GM21390 (cell line): Measurements from ENCODE around the gene NR2F1-AS1.
"Not testable (repeated sequence)": the region's sequence is repeated elsewhere in the genome, so short reads cannot be mapped to it uniquely, and the experiment has no call there.

Experiments used
- ATAC-seq: cut with Tn5 transposase; IDR thresholded peaks from one replicate; pipeline ENCODE4 v1.9.1; 2021; ENCODE audit not compliant: unreplicated experiment

Gene NR2F1-AS1

DNA sequence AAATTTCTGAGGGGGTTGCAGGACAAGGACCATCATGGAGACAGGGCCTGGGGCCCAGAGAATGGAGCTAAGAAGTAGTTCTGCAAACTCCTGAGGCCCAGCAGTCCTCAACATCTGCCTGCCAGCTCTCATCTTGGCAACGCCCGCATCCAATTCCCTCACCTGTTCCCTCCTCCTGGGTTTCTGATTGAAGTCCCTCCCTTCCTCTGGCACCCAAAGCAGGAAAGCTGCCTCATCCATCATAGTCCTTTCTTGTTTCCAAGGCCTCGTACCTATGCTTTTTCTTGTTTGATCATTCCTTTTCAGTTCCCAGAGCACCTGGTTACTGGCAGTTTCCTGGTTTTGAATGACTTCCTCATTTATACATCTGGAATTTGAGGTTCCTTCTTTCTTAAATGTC is 181.3 kb downstream of the NR2F1-AS1 start:
- no peak for ATAC-seq

- ATAC-seq, result no peak
Observed at GRCh38 chr5:93395971-93396379, 185.0 kb downstream of the NR2F1-AS1 start.

DNA sequence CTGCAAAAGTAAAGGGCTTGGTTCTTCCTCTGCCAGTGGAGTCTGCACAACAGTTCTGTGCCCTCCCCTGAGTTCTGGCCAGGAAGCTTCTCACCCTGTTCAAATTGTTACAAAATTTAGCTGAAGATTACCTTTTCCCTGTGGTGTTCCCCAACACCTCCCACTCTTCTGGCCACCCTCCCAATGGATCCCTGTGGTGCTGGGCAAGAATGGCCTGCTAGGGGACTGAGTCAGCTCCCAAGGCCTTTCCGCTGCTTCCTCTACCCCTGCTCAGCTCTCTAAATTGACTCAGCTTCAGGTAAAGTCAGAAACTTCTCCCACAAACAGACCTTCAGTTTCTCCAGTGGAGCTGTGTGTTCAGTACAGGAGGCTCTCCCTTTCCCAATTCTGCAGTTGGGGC is 186.0 kb downstream of the NR2F1-AS1 start:
- ATAC-seq, result no peak

- ATAC-seq, result no peak
Observed at GRCh38 chr5:93394301-93394700, 186.7 kb downstream of the NR2F1-AS1 start.

DNA sequence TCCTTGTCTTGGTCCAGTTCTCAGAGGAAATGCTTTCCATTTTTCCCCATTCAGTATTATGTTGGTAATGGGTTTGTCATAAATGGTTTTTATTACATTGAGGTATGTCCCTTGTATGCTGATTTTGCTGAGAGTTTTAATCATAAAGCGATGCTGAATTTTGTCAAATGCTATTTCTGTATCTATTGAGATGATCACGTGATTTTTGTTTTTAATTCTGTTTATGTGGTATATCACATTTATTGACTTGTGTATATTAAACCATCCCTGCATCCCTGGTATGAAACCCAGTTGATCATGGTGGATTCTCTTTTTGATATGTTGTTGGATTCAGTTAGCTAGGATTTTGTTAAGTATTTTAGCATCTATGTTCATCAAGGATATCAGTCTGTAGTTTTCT is 189.8 kb downstream of the NR2F1-AS1 start:
- not testable (repeated sequence) for ATAC-seq

GRCh38 chr5:93385655-93386054 is 195.4 kb downstream of the NR2F1-AS1 start:
- no peak for ATAC-seq

DNA sequence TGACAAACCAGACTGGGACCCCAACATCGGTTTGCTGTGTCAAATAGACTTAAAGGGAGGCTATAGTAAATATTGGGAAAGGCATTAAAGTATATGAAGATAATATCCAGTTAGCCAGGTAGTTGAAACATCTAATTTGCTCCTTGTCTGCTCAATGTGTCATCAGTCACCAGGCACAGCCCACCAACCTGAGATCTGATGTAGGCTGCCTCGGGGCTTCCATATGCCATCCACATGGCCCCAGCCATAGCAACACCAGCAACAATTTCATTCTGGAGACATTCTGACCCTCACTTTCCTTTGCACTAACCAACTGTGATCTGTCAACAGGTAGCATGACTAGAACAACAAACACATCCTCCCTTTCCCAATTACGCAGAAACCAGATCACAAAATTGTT is 196.0 kb downstream of the NR2F1-AS1 start:
- ATAC-seq, result no peak

DNA sequence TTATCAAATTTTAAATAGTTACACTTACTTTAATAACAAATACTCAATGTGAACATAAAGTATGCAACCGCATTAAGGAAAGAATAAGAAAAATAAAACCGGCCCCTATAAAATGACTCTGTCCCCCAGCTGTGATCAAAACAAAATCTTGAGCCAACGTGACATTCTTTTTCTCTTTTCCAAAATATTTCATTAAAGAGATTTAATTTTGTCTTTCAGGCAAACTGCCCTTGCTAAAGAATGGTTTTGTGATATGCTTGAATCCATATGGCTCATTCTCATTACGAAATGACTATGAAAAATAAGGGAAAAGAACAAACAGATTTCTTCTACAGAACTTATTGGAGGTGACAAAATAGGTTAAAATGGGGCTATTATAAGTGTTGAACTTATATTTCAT is 197.0 kb downstream of the NR2F1-AS1 start:
- ATAC-seq, result no peak

DNA sequence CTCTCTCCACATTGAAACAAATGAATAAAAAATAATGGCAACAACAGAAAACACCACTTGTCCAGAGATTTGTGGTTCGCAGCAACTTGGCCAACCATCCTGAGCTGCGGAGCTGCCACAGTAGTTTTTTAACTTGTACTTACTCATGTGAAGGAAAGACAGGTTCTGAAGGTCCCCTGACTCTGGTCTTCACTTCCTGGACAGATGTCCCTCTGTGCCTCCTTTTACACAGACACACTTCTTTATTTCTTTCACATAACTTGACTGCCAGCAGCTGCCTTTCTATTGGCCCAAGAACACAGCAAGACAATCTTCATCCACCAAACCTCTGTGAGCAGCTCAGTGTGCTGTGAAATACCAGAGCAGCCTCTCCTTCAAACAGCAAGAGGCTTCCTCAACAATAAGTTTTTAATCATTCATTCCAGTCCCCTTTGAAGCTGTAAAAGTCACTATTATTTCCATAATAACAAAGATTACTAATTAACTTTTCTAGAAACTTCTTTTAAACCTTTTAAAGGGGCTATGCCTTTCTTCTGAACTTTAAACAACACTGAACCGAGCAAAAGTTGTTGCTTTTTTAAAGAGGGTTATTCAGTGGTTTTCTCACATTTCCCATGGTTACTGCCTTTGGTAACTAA is 198.7 kb downstream of the NR2F1-AS1 start:
- no peak for ATAC-seq

- no peak for ATAC-seq
Observed at GRCh38 chr5:93381057-93381456, 200.0 kb downstream of the NR2F1-AS1 start.

DNA sequence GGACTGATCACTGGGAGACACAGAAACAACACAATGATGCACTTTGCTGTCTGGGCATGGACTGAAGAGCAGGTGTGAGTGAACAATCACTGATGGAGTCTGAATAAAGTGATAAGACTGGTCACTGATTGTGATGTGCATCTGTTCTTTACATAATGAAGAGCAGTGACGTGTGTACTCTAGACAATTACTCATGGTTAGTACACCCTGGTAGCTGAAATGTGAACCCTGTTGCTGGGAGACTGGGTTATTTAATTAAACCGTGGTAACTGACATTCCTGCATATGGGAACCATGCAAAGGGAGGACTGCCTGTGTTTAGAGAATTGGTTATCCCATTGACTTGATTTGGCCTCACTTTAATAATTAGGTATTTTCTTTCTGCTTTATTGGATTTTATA is 202.9 kb downstream of the NR2F1-AS1 start:
- ATAC-seq, result no peak

- no peak for ATAC-seq
Observed at GRCh38 chr5:93371893-93372292, 209.1 kb downstream of the NR2F1-AS1 start.

DNA sequence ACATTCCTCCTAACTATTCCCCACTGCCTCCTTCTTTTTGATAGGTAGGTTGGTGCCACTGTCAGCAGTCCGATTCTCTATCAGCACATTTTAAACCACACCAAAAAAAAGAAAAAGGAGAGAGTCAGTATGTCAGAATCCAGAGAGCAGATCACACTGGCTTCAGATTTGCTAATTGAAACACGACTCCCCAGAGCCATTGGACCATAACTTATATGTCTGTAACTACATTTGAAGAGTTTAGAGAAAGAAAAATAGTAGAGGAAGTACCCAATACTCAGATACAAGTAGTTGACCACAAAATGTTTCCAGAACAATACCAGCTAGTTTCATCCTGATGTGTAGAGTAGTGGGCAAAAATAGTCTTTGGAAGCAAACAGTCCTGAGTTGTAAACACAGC is 216.6 kb downstream of the NR2F1-AS1 start:
- ATAC-seq, result no peak

GRCh38 chr5:93360436-93361088 is 220.5 kb downstream of the NR2F1-AS1 start:
- no peak for ATAC-seq

DNA sequence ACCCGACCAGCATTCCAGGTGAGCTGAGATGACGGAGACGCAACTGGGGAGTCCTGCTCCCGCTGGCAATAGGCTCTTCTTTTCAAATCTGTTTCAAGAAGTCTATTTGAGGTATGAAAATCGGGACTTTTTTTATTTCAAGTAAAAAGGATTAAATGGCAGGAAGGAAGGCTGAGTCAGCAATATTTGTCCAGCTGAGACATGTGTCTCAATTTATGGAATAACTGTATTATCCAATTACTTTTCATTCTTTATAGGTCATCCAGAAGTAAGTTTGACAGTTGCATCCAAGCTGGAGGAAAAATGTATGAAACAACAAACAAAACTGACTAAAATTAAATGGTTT is 221.1 kb downstream of the NR2F1-AS1 start:
- no peak for ATAC-seq
